CD4-positive, CD25-positive, alpha-beta regulatory T cell (primary cell): ENCODE measurements around the gene FBXW11. TPM values are rescaled to one million over a fixed set of nuclear protein-coding genes. Genes with fewer than 3 reads are reported as not detected.
"Not testable (repeated sequence)": the region's sequence is repeated elsewhere in the genome, so short reads cannot be mapped to it uniquely, and the experiment has no call there.

Source experiments
- ATAC-seq, 2 donors: fragments of 150-1000 bp; cut with Tn5 transposase; one replicate each; pipeline ENCODE4 v1.10.0; 2021; ENCODE audit warnings: low read depth in 2 of 2, moderate number of reproducible peaks in 2 of 2, moderate library complexity in 1 of 2
- DNase-seq, 3 donors: peaks; one replicate each; pipeline versions ENCODE4 v3.0.0 to v3.0.0-alpha.2; 2012 to 2022; ENCODE audit warnings: mixed read lengths in 1 of 3
- H3K27ac ChIP-seq: one replicate; pipeline ENCODE4 v1.7.0; 2013; ENCODE audit warnings: mild to moderate bottlenecking, low read length; ENCODE audit not compliant: insufficient read depth, poor library complexity, severe bottlenecking
- H3K27me3 ChIP-seq: one replicate; pipeline ENCODE4 v1.7.0; 2013; ENCODE audit warnings: low read length; ENCODE audit not compliant: control insufficient read depth, insufficient read depth
- H3K36me3 ChIP-seq: one replicate; pipeline ENCODE4 v1.7.0; 2013; ENCODE audit warnings: mild to moderate bottlenecking, low read length, moderate library complexity; ENCODE audit not compliant: control insufficient read depth, insufficient read depth
- H3K4me1 ChIP-seq: 2 replicates; pipeline ENCODE4 v1.7.0; 2013; ENCODE audit warnings: mild to moderate bottlenecking, low read length; ENCODE audit not compliant: insufficient read depth, control insufficient read depth, poor library complexity, severe bottlenecking
- H3K4me3 ChIP-seq: one replicate; pipeline ENCODE4 v1.7.0; 2013; ENCODE audit warnings: low read depth, mild to moderate bottlenecking, low read length, moderate library complexity
- H3K9me3 ChIP-seq, 2 experiments: 1 replicate in 1 of 2; 2 replicates in 1 of 2; pipeline ENCODE4 v1.7.0; 2013; ENCODE audit warnings: low read length in 2 of 2, mild to moderate bottlenecking in 1 of 2, moderate library complexity in 1 of 2; ENCODE audit not compliant: control insufficient read depth in 2 of 2
- H3K27ac Mint-ChIP-seq, 3 donors: one replicate each; pipeline ENCODE4 v1.8.0; 2020 to 2022; ENCODE audit warnings: mild to moderate bottlenecking in 3 of 3, mixed read lengths in 3 of 3, moderate library complexity in 2 of 3
- H3K27me3 Mint-ChIP-seq: one replicate; pipeline ENCODE4 v1.8.0; 2022; ENCODE audit warnings: mild to moderate bottlenecking, mixed read lengths
- H3K36me3 Mint-ChIP-seq: one replicate; pipeline ENCODE4 v1.8.0; 2020; ENCODE audit warnings: mixed read lengths
- H3K4me1 Mint-ChIP-seq, 4 donors: one replicate each; pipeline ENCODE4 v1.8.0; 2020 to 2022; ENCODE audit warnings: mixed read lengths in 4 of 4, mild to moderate bottlenecking in 1 of 4
- H3K4me3 Mint-ChIP-seq, 4 donors: one replicate each; pipeline ENCODE4 v1.8.0; 2020 to 2022; ENCODE audit warnings: mild to moderate bottlenecking in 4 of 4, mixed read lengths in 4 of 4, moderate library complexity in 3 of 4
- H3K9me3 Mint-ChIP-seq, 7 donors: one replicate each; pipeline ENCODE4 v1.8.0; 2020 to 2022; ENCODE audit warnings: mixed read lengths in 7 of 7, mild to moderate bottlenecking in 3 of 7, moderate library complexity in 2 of 7
- polyA plus RNA-seq, 4 donors: library from polyadenylated mRNA; unstranded; fragments of 300-500 nt; fragmentation: Illumina TruSeq; gene quantifications; one replicate each; pipeline ENCODE4 v1.2.3, GENCODE V29; 2021
- total RNA-seq: library from RNA; stranded (reverse); gene quantifications from one replicate; pipeline ENCODE4 v1.2.3, GENCODE V29; 2022

FBXW11 gene
- total and polyA plus RNA-seq, 5 donors from 2014 or later = 20.6 to 40.7 (median 25.8) TPM

DNA sequence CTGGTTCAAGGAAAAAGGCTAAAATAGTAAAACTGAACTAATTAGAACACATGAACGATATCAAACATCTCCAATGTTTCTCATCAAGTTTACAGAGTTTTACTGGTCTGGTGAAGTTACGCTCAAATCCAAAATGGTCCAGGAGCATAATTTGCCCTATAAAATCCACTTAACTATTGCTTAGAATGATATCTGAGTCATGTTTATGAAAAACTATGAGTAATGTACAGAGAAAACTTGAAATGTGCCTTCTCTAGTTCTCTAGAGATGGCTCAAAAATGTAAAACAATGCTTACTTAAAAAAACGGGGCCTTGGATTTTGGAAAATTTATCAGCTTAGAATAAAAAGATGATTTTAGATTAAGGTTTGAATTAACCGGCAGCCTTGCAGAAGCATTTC is 108.1 kb downstream of the FBXW11 start:
- H3K9me3 Mint-ChIP-seq = no peaks in the 10 kb centered on the region
- Histone ChIP-seq H3K9me3 (no peaks in the 10 kb centered on the region), H3K4me1 (no peaks in the 10 kb centered on the region), H3K27me3 (no peaks in the 10 kb centered on the region), H3K4me3 (no peak overlapping the region), H3K36me3 (peaks cover 48% of the 10 kb centered on the region), H3K27ac (no peak overlapping the region)
- DNase-seq = no peak
- H3K27me3 Mint-ChIP-seq = no peaks in the 10 kb centered on the region
- peaks cover 39% of the 10 kb centered on the region for H3K36me3 Mint-ChIP-seq
- peaks cover 2 to 37% (median 19%) of the 10 kb centered on the region in 4 donors for H3K4me1 Mint-ChIP-seq
- no peak overlapping the region for H3K27ac Mint-ChIP-seq
- no peak for ATAC-seq
- no peak overlapping the region for H3K4me3 Mint-ChIP-seq

DNA sequence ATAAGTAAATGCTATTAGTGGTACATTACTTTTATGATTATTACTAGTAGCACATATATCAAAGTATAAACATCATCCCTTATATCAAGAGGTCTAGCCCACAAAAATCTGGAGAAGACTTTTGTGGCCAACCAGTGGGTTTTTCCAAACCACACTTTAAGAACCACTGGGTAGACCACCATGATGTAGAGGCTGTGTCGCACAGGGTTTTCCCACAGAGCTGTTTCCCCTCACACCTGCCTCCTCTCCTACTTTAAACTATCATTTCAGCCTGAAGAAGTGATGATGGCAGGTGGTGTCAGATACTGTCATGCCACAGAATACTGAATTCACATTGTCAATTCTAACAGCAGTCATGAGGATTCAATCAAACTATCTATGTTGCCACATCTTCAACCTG is 109.2 kb downstream of the FBXW11 start:
- Mint-ChIP-seq H3K9me3 (no peaks in the 10 kb centered on the region), H3K4me1 (peaks cover 3 to 28% (median 18%) of the 10 kb centered on the region in 4 donors)
- no peak for ATAC-seq

DNA sequence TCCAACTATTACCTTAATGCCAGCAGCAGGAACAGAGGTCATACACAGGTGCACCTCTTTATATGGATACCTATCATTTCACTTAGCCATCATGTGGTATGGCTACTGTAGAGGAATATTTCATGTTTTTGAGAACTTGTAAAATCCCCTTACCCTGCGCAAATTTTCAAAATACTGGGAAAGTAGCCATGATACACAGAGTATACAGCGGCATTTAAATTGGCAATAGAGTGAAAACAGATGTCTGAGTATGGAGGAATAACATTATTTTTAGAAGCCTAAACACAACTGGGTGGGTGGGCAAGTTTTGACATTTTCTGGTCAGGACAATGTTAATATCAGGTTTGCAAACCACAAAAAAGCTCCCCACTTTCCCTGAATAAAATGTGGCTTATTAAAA is 111.4 kb downstream of the FBXW11 start:
- Histone ChIP-seq H3K27ac (no peak overlapping the region), H3K4me3 (no peak overlapping the region), H3K9me3 (no peaks in the 10 kb centered on the region), H3K4me1 (no peaks in the 10 kb centered on the region), H3K36me3 (peaks cover 64% of the 10 kb centered on the region), H3K27me3 (no peaks in the 10 kb centered on the region)
- Mint-ChIP-seq H3K36me3 (peaks cover 53% of the 10 kb centered on the region), H3K27ac (no peak overlapping the region), H3K27me3 (no peaks in the 10 kb centered on the region), H3K4me1 (peaks cover 7 to 20% (median 13%) of the 10 kb centered on the region in 4 donors), H3K9me3 (no peaks in the 10 kb centered on the region), H3K4me3 (no peak overlapping the region)
- ATAC-seq (no peak), DNase-seq (no peak)

More for the DNA sequence above, 109.2 kb downstream of the FBXW11 start:
- peaks cover 37% of the 10 kb centered on the region for H3K36me3 Mint-ChIP-seq
- no peak overlapping the region for H3K27ac ChIP-seq
- no peaks in the 10 kb centered on the region for H3K27me3 ChIP-seq
- DNase-seq = no peak
- H3K36me3 ChIP-seq = peaks cover 48% of the 10 kb centered on the region
- H3K9me3 ChIP-seq = no peaks in the 10 kb centered on the region
- H3K27ac Mint-ChIP-seq = peak overlapping the region in 2 of 3 donors; percentile 20 to 49
- no peaks in the 10 kb centered on the region for H3K27me3 Mint-ChIP-seq
- no peak overlapping the region for H3K4me3 Mint-ChIP-seq
- H3K4me1 ChIP-seq = no peaks in the 10 kb centered on the region
- no peak overlapping the region for H3K4me3 ChIP-seq

DNA sequence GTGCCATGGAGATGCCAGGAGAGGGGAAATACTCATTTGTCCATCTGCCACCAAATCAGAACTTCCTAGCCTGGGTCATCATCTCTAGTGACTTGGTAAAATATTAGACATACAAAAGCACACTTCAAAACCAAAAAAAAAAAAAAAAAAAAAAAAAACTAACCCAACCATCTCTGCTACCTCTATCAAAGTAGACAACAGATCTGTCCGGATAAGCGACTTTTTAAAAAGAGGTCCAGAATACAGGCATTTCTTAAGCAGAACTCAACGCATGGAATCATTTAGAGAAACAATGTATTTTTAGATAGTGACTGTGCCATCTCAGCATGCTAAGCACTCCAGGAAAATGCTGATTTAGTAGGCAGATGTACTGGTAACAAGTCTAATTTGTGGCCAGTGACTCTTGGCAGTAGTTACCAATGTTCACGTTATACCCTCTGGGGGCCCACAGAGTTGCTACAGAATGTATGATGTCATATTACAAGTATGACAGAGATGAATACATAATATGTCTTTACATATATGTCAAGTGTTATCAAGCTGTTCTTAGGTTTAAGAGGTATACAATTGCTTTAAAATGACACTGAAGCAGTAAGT is 113.0 kb downstream of the FBXW11 start:
- peaks cover 4 to 16% (median 9%) of the 10 kb centered on the region in 4 donors for H3K4me1 Mint-ChIP-seq
- Histone ChIP-seq H3K27ac (no peak overlapping the region), H3K27me3 (no peaks in the 10 kb centered on the region), H3K4me1 (no peaks in the 10 kb centered on the region), H3K4me3 (no peak overlapping the region), H3K36me3 (peaks cover 60% of the 10 kb centered on the region), H3K9me3 (no peaks in the 10 kb centered on the region)
- no peak overlapping the region for H3K4me3 Mint-ChIP-seq
- ATAC-seq = no peak
- H3K9me3 Mint-ChIP-seq = no peaks in the 10 kb centered on the region
- no peaks in the 10 kb centered on the region for H3K27me3 Mint-ChIP-seq
- peaks cover 50% of the 10 kb centered on the region for H3K36me3 Mint-ChIP-seq
- H3K27ac Mint-ChIP-seq = no peak overlapping the region
- no peak for DNase-seq

DNA sequence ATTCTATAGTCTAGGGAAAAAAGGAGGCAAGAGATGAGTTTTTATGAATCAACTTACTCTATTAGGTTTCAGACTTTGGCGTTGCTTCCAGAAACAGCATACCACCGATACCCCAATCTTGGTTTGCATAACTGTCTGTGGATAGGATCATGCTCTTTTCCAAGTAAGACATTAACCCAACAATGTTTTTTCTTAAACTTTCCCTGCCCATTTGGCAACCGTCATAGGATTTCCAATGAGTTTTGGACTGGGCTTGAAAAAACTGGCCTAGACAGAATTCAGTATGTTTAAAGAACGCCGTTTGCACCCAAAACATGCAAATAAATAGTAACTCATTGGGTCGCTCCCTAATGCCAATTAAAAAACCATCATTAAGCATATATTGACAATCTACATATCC is 114.8 kb downstream of the FBXW11 start:
- DNase-seq = no peak
- Histone ChIP-seq H3K9me3 (no peaks in the 10 kb centered on the region), H3K27me3 (no peaks in the 10 kb centered on the region), H3K27ac (no peak overlapping the region), H3K36me3 (peaks cover 49% of the 10 kb centered on the region), H3K4me3 (no peak overlapping the region), H3K4me1 (no peaks in the 10 kb centered on the region)
- Mint-ChIP-seq H3K4me3 (no peak overlapping the region), H3K27me3 (no peaks in the 10 kb centered on the region), H3K27ac (no peak overlapping the region), H3K9me3 (no peaks in the 10 kb centered on the region), H3K4me1 (peaks cover 4 to 11% (median 8%) of the 10 kb centered on the region in 4 donors), H3K36me3 (peaks cover 56% of the 10 kb centered on the region)
- ATAC-seq = no peak

DNA sequence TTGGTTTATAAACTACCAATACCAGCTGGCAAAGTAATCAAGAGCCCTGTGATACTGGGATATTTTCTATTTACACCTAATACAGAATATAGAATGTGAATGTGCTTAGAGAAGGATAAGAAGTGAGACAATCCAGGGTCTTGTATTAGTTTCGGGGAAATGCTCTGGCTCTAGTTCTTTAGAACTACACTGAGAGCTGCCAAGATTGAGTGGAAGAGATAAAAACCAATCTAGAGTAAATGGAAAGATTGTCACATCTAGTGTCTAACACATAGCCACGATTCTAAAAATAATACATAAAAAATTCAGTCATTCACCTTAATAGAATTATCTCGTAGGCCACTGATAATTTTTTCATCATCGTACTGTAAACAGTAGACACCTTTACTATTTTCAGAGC is 115.3 kb downstream of the FBXW11 start:
- H3K27me3 ChIP-seq = no peaks in the 10 kb centered on the region
- H3K4me3 Mint-ChIP-seq = no peak overlapping the region
- ATAC-seq = no peak
- H3K27ac ChIP-seq = no peak overlapping the region
- no peaks in the 10 kb centered on the region for H3K9me3 ChIP-seq
- H3K4me1 Mint-ChIP-seq = peaks cover 4 to 11% (median 6%) of the 10 kb centered on the region in 4 donors
- H3K4me3 ChIP-seq = no peak overlapping the region
- H3K9me3 Mint-ChIP-seq = no peaks in the 10 kb centered on the region
- DNase-seq = no peak
- no peaks in the 10 kb centered on the region for H3K27me3 Mint-ChIP-seq
- H3K27ac Mint-ChIP-seq = peak overlapping the region in 1 of 3 donors; percentile 12
- H3K36me3 ChIP-seq = peaks cover 45% of the 10 kb centered on the region
- H3K36me3 Mint-ChIP-seq = peaks cover 52% of the 10 kb centered on the region
- no peaks in the 10 kb centered on the region for H3K4me1 ChIP-seq

DNA sequence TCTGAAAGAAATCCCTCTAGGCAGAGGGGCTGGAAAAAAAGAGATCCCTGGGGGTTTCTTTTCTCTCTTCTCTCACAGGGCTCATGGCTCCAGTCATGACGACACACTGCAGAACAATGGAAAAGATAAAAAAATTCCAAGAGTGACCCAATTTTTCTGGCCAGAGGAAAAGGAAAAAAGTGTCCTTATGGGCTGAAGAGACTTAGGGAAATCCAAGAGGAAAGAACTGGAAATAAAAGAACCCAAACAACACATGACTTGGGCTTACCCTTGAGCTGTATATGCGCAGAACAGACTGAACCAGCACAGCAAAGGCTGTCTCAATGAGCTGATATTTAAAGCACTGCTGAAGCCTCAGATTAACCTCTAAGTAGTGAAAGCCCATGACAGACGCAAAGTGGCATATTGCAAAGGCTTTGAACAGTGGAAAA is 118.4 kb downstream of the FBXW11 start:
- no peak overlapping the region for H3K27ac ChIP-seq
- ATAC-seq (no peak), DNase-seq (no peak)
- H3K27ac Mint-ChIP-seq = no peak overlapping the region
- H3K9me3 Mint-ChIP-seq = no peaks in the 10 kb centered on the region
- peaks cover 41% of the 10 kb centered on the region for H3K36me3 ChIP-seq
- H3K4me3 Mint-ChIP-seq = no peak overlapping the region
- H3K9me3 ChIP-seq = no peaks in the 10 kb centered on the region
- H3K4me1 Mint-ChIP-seq = peaks cover 0 to 14% (median 8%) of the 10 kb centered on the region in 4 donors
- H3K27me3 ChIP-seq = no peaks in the 10 kb centered on the region
- H3K4me3 ChIP-seq = no peak overlapping the region
- H3K4me1 ChIP-seq = no peaks in the 10 kb centered on the region
- peaks cover 57% of the 10 kb centered on the region for H3K36me3 Mint-ChIP-seq
- no peaks in the 10 kb centered on the region for H3K27me3 Mint-ChIP-seq

DNA sequence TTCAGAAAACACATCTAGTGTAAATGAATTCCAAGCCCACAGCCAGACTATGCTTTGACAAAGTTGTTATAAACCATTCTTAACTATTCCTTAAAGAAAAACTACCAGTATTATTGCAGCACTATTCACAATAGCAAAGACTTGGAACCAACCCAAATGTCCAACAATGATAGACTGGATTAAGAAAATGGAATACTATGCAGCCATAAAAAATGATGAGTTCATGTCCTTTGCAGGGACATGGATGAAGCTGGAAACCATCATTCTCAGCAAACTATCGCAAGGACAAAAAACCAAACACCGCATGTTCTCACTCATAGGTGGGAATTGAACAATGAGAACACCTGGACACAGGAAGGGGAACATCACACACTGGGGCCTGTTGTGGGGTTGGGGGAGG is 120.4 kb downstream of the FBXW11 start:
- not testable (repeated sequence) for H3K27ac Mint-ChIP-seq, H3K27ac ChIP-seq, DNase-seq, H3K4me3 Mint-ChIP-seq, H3K4me3 ChIP-seq, H3K27me3 Mint-ChIP-seq, ATAC-seq, H3K27me3 ChIP-seq, H3K4me1 ChIP-seq, H3K9me3 Mint-ChIP-seq, H3K9me3 ChIP-seq
- H3K36me3 Mint-ChIP-seq = peaks cover 52% of the 10 kb centered on the region
- peaks cover 4 to 22% (median 17%) of the 10 kb centered on the region in 4 donors for H3K4me1 Mint-ChIP-seq
- H3K36me3 ChIP-seq = peaks cover 34% of the 10 kb centered on the region
